Transverse colon (tissue), 4 donors: ENCODE results near the gene USP2. TPM values are rescaled to one million over a fixed set of nuclear protein-coding genes. Genes with fewer than 3 reads are reported as not detected.

Experiments used
- DNase-seq: peaks from one replicate; pipeline ENCODE4 v3.0.0-alpha.2; 2019
- H3K27ac ChIP-seq, 4 donors: fragments of 200-600 bp; sonication (generic); 2 replicates each; pipeline ENCODE4 v1.5.1; 2016 to 2018; ENCODE audit warnings: inconsistent platforms in 4 of 4
- H3K27me3 ChIP-seq: fragments of 200-600 bp; sonication (generic); 2 replicates; pipeline ENCODE4 v1.5.1; 2017; ENCODE audit warnings: inconsistent platforms
- H3K36me3 ChIP-seq, 4 donors: fragments of 200-600 bp; sonication (generic); 2 replicates each; pipeline ENCODE4 v1.5.1; 2017 to 2019; ENCODE audit warnings: inconsistent platforms in 4 of 4
- H3K4me1 ChIP-seq, 4 donors: fragments of 200-600 bp; sonication (generic); 2 replicates each; pipeline ENCODE4 v1.5.1; 2017 to 2020; ENCODE audit warnings: inconsistent platforms in 4 of 4
- H3K4me3 ChIP-seq, 4 donors: fragments of 200-600 bp; sonication (generic); 1 replicate in 1 of 4; 2 replicates in 3 of 4; pipeline versions ENCODE4 v1.5.1 to v1.6.1; 2017 to 2019; ENCODE audit warnings: inconsistent platforms in 4 of 4
- H3K9me3 ChIP-seq, 2 donors: fragments of 200-600 bp; sonication (generic); 2 replicates each; pipeline ENCODE4 v1.5.1; 2017 to 2019; ENCODE audit warnings: inconsistent platforms in 2 of 2
- EP300 ChIP-seq: sonication (generic); formaldehyde crosslinking; IDR thresholded peaks from one replicate; pipeline ENCODE4 v1.6.1; 2017; ENCODE audit warnings: antibody characterized with exemption, low read depth
- POLR2A ChIP-seq: fragments of 450-650 bp; IDR thresholded peaks from one replicate; pipeline ENCODE4 v1.6.1; 2016; ENCODE audit warnings: antibody characterized with exemption, mild to moderate bottlenecking, moderate library complexity
- POLR2AphosphoS5 ChIP-seq, 3 donors: sonication (generic); formaldehyde crosslinking; IDR thresholded peaks; one replicate each; pipeline ENCODE4 v1.6.1; 2016; ENCODE audit warnings: antibody characterized with exemption in 3 of 3
- WGBS, 2 donors: methylation state at CpG; one replicate each; pipeline ENCODE4 v1.1.5; 2018; ENCODE audit warnings: low coverage in 1 of 2; 5-methylcytosine and 5-hydroxymethylcytosine counted together
- in situ Hi-C, 4 donors: fragments of 200-750 bp; cut with MboI; loops; one replicate each; pipeline versions ENCODE4 v1.15.0 to v1.15.1; 2017; ENCODE audit warnings: low sequenced_read_pairs in 3 of 4, low pct_ligation_motif_present in 1 of 4, low pct_unique_long_range_greater_than_20kb in 1 of 4
- intact Hi-C: fragments of 100-400 bp; cut with DNase I; formaldehyde crosslinking; loops from one replicate; pipeline ENCODE4 v1.15.1; 2023; ENCODE audit warnings: low total_unique reads
- total RNA-seq, 4 donors: library from RNA; depleted of rRNA; stranded (reverse); fragments of >200 nt; gene quantifications; one replicate each; pipeline ENCODE4 v1.1.0, GENCODE V29; 2016
- TF ChIP-seq, protein P1 (sequence below), 5 experiments: fragments of 200-600 bp in 3 of 5; fragments of 450-650 bp in 2 of 5; sonication (generic) in 3 of 5; IDR thresholded peaks; 1 replicate in 2 of 5; 2 replicates in 3 of 5; pipeline ENCODE4 v1.5.1; 2016 to 2017; ENCODE audit warnings: antibody characterized with exemption in 5 of 5, inconsistent platforms in 3 of 5, mild to moderate bottlenecking in 2 of 5, moderate library complexity in 1 of 5

Gene USP2
- total RNA-seq, 4 donors from 2014 or later, result 9.8 to 26.6 (median 22.7) TPM

DNA sequence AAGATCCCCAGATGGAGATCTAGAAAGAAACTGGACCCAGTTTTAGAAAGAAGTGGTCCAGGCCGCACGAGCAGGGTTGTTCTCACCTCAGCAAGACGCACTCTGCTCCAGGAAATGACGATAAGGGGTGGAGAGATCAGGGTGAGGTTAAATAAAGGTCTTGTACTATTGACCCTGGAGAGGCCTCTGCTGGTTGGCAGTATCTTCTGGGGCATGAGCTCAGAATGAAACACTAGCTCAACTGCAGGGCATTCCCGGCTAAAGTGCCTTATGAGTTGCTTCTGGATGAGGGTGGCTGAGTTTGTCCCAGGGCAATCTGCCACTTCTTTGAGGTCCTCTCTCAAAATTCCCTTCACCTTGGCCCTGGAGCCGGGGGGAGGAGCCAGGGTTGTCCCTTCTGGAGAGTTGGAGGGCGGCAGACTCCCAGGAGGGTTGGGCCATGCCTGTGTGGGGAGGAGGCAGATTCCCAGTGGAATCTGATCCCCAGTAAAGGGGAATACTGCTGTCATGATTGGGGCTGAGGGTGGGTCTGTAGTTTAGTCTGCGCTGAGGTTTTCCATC lies 10.9 kb downstream of the USP2 start:
- Histone ChIP-seq H3K27me3 (no peaks in the 10 kb centered on the region), H3K4me3 (no peak overlapping the region), H3K4me1 (peaks cover 38 to 69% (median 59%) of the 10 kb centered on the region in 4 donors), H3K27ac (peak overlapping the region; percentile 80 to 88 (median 86)), H3K9me3 (no peaks in the 10 kb centered on the region), H3K36me3 (no peaks in the 10 kb centered on the region)
- intact Hi-C loops (no loop called here), in situ Hi-C loops (no loop called here)
- peak; percentile 40 for DNase-seq
- TF ChIP-seq EP300 (no peak), POLR2AphosphoS5 (IDR thresholded peaks at IDR 0.05) (peak in 2 of 3 donors; percentile 43 to 65), POLR2A (no peak)
- TF ChIP-seq, protein P1, sequence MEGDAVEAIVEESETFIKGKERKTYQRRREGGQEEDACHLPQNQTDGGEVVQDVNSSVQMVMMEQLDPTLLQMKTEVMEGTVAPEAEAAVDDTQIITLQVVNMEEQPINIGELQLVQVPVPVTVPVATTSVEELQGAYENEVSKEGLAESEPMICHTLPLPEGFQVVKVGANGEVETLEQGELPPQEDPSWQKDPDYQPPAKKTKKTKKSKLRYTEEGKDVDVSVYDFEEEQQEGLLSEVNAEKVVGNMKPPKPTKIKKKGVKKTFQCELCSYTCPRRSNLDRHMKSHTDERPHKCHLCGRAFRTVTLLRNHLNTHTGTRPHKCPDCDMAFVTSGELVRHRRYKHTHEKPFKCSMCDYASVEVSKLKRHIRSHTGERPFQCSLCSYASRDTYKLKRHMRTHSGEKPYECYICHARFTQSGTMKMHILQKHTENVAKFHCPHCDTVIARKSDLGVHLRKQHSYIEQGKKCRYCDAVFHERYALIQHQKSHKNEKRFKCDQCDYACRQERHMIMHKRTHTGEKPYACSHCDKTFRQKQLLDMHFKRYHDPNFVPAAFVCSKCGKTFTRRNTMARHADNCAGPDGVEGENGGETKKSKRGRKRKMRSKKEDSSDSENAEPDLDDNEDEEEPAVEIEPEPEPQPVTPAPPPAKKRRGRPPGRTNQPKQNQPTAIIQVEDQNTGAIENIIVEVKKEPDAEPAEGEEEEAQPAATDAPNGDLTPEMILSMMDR (IDR thresholded peaks at IDR 0.05), result no peak
- WGBS, 2 donors, result 55% methylated on average over 4 to 8 of the region's 8 CpGs

DNA sequence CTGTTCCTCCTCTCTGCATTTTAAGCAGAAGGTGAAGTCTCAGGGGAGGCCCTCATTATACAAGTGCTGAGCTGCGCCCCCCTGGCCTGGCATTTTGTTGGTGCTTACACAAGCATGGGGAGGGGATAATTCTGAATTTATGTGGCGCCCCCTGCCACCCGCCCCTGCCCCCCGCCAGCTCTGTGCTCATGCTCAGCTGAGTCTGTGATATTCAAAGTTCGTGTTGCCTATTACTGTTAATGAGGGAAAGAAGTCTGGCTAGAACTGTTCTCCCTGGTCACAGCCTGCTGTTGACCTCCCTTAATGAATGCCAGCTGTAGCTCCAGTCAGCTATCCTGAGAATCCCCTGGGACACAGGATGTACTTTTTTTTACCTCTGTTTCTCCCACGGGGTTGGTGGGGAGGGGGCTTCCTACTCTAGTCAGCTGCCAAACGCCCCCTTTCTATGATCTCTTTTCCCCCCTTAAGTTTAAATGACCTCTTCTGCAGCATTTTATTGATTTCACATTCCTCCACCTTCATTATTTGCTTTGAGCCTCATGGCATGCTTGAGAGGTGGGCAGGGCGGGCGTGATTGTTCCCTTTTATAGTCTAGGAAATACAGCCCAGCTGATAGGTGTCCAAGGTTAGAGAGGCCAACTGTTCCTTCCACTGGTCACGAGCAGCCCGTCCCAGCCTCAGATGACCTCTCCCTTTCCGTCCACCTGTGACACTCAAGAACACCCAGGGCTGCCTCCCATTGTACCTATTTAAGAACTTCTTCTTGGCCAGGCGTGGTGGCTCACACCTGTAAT lies 12.2 kb downstream of the USP2 start:
- intact Hi-C loops (no loop called here), in situ Hi-C loops (no loop called here)
- 33 to 49% methylated on average over 4 to 13 of the region's 13 CpGs for WGBS, 2 donors
- peak; percentile 66 for DNase-seq
- Histone ChIP-seq H3K4me1 (peaks cover 43 to 74% (median 71%) of the 10 kb centered on the region in 4 donors), H3K9me3 (no peaks in the 10 kb centered on the region), H3K27me3 (peaks cover 2% of the 10 kb centered on the region), H3K36me3 (no peaks in the 10 kb centered on the region), H3K27ac (peak overlapping the region; percentile 80 to 88 (median 86)), H3K4me3 (peak overlapping the region in 1 of 4 donors; percentile 15)
- TF ChIP-seq, protein P1 (IDR thresholded peaks at IDR 0.05), result no peak
- TF ChIP-seq POLR2AphosphoS5 (IDR thresholded peaks at IDR 0.05), result peak in 1 of 3 donors; percentile 42
- no peak for TF ChIP-seq POLR2A
- peak; percentile 47 for TF ChIP-seq EP300

DNA sequence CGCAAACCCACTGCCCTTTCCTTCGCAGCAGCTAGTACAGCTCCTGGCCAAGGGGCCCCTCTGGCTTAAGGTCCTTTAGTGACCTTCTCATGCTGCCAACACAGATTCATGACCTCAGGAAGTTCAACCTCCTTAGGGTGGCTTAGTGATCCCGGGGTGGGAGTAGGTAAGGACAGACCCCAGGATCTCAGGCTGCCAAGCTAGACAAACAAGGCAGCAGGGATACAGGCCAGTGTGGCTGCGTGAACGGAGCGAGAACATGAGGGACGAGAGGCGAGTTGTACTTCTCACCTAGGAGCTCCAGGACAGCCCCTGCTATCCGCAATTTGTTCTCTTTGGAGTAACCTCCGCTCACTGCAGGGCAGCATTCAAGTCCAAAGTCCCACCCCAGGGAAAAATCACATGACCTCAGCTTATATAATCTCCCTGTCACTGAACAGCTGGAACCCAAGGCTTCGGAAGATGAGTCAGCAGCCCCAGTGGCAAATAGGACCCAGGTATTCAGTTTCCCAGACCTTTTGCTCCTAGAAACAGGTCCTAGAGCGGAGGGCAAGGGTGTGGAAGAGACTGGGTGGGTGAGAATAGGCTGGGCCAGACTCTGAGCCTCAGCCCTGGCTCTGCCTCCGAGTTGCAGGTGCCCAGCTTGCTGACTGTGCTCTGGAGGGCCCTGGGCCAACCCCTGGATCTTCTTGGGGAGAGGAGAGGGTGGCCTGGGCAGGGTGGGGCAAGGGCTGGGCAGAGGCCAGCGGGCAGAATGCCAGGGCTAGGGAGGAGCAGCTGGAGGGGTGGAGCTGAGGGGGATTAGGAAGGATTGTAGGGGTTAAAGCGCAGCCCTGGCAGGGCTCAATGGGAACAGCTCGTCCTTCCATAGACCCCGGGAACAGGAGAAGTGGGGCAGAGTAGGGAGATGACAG lies 13.1 kb downstream of the USP2 start:
- intact Hi-C loops, result no loop called here

More for the DNA sequence above, 13.1 kb downstream of the USP2 start:
- in situ Hi-C loops, result no loop called here
- H3K4me1 ChIP-seq, result peaks cover 47 to 78% (median 77%) of the 10 kb centered on the region in 4 donors
- peak overlapping the region in 1 of 4 donors; percentile 15 for H3K4me3 ChIP-seq
- TF ChIP-seq POLR2AphosphoS5 (IDR thresholded peaks at IDR 0.05) (peak in 2 of 3 donors; percentile 72 to 82), EP300 (peak; percentile 26), POLR2A (peak; percentile 60)
- TF ChIP-seq, protein P1 (IDR thresholded peaks at IDR 0.05), result no peak
- peaks cover 10% of the 10 kb centered on the region for H3K27me3 ChIP-seq
- H3K9me3 ChIP-seq, result no peaks in the 10 kb centered on the region
- DNase-seq, result peak; percentile 89
- peak overlapping the region; percentile 80 to 88 (median 86) for H3K27ac ChIP-seq
- no peaks in the 10 kb centered on the region for H3K36me3 ChIP-seq
- 20 to 29% methylated on average over 2 to 11 of the region's 17 CpGs for WGBS, 2 donors
